GM19351 (cell line): ENCODE data around the gene VPS26A.

Experiments used
- ATAC-seq: cut with Tn5 transposase; IDR thresholded peaks from one replicate; pipeline ENCODE4 v1.9.1; 2021; ENCODE audit warnings: mild to moderate bottlenecking, moderate library complexity; ENCODE audit not compliant: unreplicated experiment

VPS26A gene

GRCh38 chr10:69218831-69219230, 94.9 kb downstream of the VPS26A start:
- ATAC-seq, result no peak

GRCh38 chr10:69220041-69220451, 96.1 kb downstream of the VPS26A start, which contains the start of gene HKDC1:
HKDC1 (plus strand) TSS chr10:69220332; CDS start chr10:69220436, 104 bp downstream.
- no peak for ATAC-seq

- no peak for ATAC-seq
Observed at GRCh38 chr10:69220507-69220906, 96.5 kb downstream of the VPS26A start.
